Measurements from ENCODE around the gene MROH8.

Gene MROH8

GRCh38 chr20:37198932-37199660 lies 19.7 kb upstream of the MROH8 start:
- no peak for DNase-seq

GRCh38 chr20:37194621-37195417 lies 15.5 kb upstream of the MROH8 start:
- no peak for DNase-seq

GRCh38 chr20:37193821-37194220 lies 14.5 kb upstream of the MROH8 start:
- DNase-seq, result no peak

- no peak for DNase-seq
Observed at GRCh38 chr20:37193226-37193625, 13.9 kb upstream of the MROH8 start.

- DNase-seq, result peak; percentile 41
Observed at GRCh38 chr20:37192137-37192854, 12.9 kb upstream of the MROH8 start.

- no peak for DNase-seq
Observed at GRCh38 chr20:37190354-37191112, 11.2 kb upstream of the MROH8 start.

GRCh38 chr20:37189416-37190016 lies 10.2 kb upstream of the MROH8 start:
- no peak for DNase-seq

- no peak for DNase-seq
Observed at GRCh38 chr20:37188787-37189186, 9.4 kb upstream of the MROH8 start.

GRCh38 chr20:37185686-37186085 lies 6.3 kb upstream of the MROH8 start:
- DNase-seq, result no peak

GRCh38 chr20:37179683-37180524 lies 556 bp upstream of the MROH8 start:
- DNase-seq, result no peak

- DNase-seq, result no peak
Observed at GRCh38 chr20:37172836-37173235, 6.5 kb downstream of the MROH8 start.

GRCh38 chr20:37166867-37167266 lies 12.5 kb downstream of the MROH8 start:
- no peak for DNase-seq

GRCh38 chr20:37165031-37165430 lies 14.3 kb downstream of the MROH8 start:
- DNase-seq, result no peak

GRCh38 chr20:37163832-37164554 lies 15.4 kb downstream of the MROH8 start:
- DNase-seq, result no peak

GRCh38 chr20:37162646-37163045 lies 16.7 kb downstream of the MROH8 start:
- no peak for DNase-seq

GRCh38 chr20:37161830-37162549 lies 17.4 kb downstream of the MROH8 start:
- no peak for DNase-seq

GRCh38 chr20:37160683-37161082 lies 18.7 kb downstream of the MROH8 start:
- DNase-seq, result no peak

GRCh38 chr20:37158248-37158647 lies 21.1 kb downstream of the MROH8 start:
- no peak for DNase-seq

GRCh38 chr20:37155987-37156386 lies 23.4 kb downstream of the MROH8 start:
- DNase-seq, result no peak

- DNase-seq, result no peak
Observed at GRCh38 chr20:37154684-37155298, 24.6 kb downstream of the MROH8 start.
